ENCODE data around the gene MED23.

MED23 gene, protein sequence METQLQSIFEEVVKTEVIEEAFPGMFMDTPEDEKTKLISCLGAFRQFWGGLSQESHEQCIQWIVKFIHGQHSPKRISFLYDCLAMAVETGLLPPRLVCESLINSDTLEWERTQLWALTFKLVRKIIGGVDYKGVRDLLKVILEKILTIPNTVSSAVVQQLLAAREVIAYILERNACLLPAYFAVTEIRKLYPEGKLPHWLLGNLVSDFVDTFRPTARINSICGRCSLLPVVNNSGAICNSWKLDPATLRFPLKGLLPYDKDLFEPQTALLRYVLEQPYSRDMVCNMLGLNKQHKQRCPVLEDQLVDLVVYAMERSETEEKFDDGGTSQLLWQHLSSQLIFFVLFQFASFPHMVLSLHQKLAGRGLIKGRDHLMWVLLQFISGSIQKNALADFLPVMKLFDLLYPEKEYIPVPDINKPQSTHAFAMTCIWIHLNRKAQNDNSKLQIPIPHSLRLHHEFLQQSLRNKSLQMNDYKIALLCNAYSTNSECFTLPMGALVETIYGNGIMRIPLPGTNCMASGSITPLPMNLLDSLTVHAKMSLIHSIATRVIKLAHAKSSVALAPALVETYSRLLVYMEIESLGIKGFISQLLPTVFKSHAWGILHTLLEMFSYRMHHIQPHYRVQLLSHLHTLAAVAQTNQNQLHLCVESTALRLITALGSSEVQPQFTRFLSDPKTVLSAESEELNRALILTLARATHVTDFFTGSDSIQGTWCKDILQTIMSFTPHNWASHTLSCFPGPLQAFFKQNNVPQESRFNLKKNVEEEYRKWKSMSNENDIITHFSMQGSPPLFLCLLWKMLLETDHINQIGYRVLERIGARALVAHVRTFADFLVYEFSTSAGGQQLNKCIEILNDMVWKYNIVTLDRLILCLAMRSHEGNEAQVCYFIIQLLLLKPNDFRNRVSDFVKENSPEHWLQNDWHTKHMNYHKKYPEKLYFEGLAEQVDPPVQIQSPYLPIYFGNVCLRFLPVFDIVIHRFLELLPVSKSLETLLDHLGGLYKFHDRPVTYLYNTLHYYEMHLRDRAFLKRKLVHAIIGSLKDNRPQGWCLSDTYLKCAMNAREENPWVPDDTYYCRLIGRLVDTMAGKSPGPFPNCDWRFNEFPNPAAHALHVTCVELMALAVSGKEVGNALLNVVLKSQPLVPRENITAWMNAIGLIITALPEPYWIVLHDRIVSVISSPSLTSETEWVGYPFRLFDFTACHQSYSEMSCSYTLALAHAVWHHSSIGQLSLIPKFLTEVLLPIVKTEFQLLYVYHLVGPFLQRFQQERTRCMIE (N-terminal part only)

DNA sequence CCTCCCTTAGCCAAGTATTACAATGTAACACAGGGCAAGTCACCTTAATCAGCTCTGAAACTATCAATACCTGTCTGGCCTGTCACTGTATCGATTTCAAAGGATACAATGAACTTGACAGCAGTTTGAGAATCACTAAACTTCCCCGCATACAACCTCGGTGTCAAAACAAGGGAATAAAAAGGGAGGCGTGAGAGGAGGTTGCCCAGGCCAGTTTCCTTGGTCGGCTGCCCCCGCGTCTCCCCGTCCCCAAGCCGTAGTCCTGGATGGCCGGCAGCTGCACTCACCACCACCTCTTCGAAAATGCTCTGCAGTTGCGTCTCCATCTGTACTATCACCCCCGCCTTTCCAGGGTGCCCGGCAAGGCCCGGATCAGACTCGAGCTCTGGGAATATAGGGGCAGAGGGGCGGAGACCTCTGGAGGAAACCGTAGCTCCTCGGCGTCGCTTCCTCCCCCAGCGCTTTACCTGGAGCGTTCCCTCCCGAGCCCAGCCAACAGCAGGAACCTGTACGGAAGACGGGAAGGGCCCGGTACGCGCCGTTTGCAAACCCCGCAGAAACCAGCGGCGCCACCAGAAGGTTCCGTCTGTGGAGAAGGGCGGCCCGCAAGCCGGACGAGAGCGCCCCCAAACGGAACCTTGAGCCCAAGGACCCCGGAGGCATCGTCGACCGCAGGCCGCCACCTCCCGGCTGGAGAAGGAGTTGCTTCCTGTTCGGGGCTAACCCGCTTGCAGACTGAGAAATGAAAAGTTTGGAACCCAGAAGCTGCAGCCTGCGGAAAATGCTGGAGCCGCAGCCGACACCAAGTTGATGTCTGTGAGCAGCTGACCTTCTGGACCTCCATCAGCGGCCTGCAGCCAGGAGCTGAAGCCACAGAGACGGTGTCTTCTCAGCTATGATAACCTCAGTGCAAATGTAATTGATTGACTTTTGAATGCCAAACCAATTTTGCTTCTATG, at the start of gene MED23:
MED23 (minus strand) TSS at position 519 of the 959 bp plus-strand sequence; CDS start at position 326, 193 bp downstream.
- peak; percentile 88 for DNase-seq (ENCODE audit: low read depth)

DNA sequence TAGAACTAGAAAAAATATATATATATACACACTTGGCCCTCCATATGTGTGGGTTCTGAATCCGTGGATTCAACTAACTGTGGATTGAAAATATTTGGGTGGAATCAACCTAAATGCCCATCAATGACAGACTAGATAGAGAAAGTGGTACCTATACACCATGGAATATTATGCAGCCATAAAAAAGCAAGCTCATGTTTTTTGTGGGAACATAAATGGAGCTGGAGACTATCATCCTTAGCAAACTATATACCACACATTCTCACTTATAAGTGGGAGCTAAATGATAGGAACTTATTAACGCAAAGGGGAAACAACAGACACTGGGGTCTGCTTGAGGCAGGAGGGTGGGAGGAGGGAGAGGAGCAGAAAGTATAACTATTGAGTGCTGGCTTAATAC, 45.1 kb upstream of the MED23 start:
- DNase-seq (ENCODE audit: low read depth): no peak

- no peak for DNase-seq (ENCODE audit: low read depth)
These were observed 41.8 kb upstream of the MED23 start for GRCh38 chr6:131669891-131670290.

DNA sequence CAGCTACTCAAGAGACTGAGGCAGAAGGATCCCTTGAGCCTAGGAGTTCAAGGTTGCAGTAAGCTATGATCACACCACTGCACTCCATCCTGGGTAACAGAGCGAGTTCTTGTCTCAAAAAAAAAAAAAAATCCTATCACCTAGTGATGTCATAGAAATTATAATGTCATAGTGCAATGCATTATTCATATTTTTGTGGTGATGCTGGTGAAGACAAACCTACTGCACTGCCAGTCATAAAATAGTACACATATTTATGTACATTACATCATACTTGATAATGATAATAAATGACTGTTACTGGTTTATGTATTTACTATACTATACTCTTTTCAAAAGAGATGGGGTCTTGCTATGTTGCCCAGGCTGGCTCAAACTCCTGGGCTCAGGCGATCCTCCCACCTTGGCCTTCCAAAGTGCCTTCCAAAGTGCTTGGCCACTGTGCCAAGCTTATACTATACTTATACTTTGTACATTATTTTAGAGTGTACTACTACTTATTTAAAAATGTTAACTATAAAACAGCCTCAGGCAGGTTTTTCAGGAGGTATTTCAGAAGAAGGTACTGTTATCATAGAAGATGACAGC, 35.6 kb upstream of the MED23 start:
- DNase-seq (ENCODE audit: low read depth): no peak

- DNase-seq (ENCODE audit: low read depth): no peak
These were observed 32.2 kb upstream of the MED23 start for GRCh38 chr6:131660195-131660594.

DNA sequence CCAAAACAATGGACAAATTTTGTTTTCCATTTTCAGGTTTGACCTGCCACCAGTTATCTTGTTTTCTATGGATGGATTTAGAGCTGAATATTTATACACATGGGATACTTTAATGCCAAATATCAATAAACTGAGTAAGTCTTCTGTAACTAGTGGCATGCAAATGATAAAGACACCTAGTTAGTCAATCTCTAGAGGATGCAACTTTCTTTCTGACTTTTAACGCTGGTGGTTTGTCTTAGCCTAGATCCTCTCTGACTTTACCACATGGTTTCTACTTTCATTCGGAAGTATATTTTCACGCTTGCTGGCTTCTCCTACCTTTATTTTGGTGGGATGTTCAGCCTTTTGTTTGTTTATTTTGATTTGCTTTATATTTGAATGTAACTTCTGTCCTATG, 30.2 kb upstream of the MED23 start:
- no peak for DNase-seq (ENCODE audit: low read depth)

DNA sequence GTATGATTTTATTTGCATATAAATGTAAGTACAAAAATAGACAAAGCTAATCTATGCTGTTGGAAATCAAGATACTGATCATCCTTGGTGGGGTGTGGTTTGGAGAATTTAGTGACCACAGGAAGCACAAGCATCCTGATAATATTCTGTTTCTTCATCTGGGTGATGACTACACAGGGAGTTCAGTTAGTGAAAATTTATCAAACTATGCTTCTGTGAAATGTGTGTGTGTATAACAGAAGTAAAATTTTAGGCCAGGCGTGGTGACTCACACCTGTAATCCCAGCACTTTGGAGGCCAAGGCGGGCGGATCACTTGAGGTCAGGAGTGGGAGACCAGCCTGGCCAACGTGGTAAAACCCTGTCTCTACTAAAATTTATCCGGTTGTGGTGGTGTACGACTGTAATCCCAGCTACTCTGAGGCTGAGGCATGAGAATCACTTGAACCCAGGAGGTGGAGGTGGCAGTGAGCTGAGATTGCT, 29.6 kb upstream of the MED23 start:
- no peak for DNase-seq (ENCODE audit: low read depth)

DNA sequence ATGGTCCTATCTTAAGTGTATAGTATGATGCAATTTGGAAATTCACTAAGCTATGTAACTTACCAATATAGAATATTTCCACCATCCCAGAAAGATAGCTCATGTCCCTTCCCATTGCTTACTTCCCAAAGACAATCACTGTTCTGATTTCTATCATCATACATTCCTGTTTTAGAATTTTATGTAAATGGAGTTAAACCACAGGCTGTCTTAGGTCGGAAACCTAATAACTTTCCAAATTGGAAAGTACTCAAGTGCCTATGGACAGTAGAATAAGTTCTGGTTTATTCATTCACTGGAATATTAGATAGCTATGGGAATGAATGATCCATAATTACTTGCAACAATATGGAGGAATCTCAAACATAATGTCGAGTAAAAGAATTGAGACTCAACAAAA, 29.2 kb upstream of the MED23 start:
- no peak for DNase-seq (ENCODE audit: low read depth)

- no peak for DNase-seq (ENCODE audit: low read depth)
These were observed 28.6 kb upstream of the MED23 start for GRCh38 chr6:131656667-131657066.

DNA sequence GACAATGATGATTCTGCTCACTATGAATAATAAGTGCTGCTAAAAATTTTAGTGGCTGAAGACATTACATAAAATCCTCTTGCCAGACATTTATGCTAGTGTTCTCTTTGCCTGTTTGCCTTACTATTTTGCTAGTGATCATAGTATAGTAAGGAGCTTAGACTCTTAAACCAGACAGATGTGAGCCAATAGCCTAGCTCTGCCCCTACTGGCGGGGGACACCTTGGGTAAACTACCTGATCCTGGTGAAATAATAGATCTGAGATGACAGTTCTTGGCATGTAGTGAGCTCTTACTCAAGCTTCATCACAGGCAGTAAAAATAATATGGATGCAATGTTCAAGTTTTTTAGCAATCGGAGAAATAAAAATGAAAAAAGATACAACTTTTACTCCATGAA, 27.9 kb upstream of the MED23 start:
- no peak for DNase-seq (ENCODE audit: low read depth)

GRCh38 chr6:131655387-131655786, 27.3 kb upstream of the MED23 start:
- DNase-seq (ENCODE audit: low read depth): no peak

DNA sequence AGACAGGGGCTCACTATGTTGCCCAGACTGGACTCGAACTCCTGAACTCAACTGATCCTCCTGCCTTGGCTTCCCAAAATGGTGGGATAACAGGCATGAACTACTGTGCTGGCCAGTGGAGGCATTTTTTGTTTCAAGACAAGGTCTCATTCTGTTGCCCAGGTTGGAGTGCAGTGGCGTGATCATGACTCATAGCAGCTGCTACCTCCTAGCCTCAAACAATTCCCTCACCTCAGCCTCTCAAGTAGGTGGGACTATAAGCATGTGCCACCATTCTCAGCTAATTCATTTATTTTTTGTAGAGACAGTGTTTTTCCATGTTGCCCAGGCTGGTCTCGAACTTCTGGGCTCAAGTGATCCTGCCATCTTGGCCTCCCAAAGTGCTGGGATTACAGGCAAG, 26.3 kb upstream of the MED23 start:
- no peak for DNase-seq (ENCODE audit: low read depth)

GRCh38 chr6:131652472-131652871, 24.4 kb upstream of the MED23 start:
- no peak for DNase-seq (ENCODE audit: low read depth)

- DNase-seq (ENCODE audit: low read depth): no peak
These were observed 23.7 kb upstream of the MED23 start for GRCh38 chr6:131651782-131652181.

DNA sequence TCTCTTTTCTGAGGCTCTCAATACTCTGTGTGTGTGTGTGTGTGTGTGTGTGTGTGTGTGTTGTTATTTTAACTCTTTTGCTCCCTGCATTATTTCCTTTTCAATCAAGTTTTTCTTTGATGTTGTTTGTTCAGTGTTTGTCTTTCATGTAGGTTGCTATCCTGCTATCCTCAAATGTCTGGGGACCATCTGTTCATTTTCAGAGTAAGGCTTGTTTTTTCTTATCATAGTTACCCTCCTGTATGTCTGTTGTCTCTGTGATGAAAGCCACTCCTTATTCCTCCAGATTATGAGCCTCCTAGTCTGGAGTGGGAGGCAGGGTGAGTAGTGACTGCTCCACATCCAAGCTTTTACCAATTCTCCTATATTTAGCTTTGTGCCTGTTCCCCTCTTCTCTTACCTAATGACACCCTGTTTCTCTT, 18.2 kb upstream of the MED23 start:
- no peak for DNase-seq (ENCODE audit: low read depth)

DNA sequence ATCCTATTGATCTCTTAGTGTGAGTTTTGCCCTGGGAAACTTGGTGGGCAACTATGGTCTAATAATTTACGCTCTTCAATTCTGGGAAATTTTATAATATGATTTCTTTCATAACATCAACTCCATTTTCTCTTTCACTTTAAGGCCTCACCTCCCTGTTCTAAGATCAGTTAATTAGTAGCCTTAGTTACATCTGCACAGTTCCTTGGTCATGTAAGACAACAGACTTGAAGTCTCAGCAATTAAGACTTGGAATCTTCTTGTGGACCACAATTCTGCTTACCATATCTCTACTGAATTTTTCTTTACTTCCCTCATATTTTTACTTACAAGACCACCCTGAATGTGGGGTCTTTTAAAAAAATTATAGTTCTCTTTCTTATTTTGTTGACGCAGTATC, 17.8 kb upstream of the MED23 start:
- no peak for DNase-seq (ENCODE audit: low read depth)

DNA sequence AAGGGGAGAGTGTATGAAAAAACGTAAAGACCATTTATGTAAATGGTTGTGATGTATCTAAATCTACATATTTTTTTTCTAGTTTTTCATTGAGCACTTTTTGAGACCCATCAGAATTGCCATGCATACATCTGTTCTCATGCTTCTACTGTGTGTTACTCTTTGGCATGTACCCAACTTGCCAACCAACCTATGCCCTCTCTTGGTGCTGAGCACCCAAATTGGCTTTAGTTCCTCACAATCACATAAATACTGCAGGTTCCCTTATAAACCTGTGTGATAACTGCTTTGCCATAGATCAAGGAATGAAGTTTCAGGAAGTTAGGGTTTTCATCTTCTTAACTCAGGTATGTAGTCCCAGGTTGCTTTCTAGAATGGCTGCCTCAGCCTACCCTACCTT, 16.9 kb upstream of the MED23 start:
- no peak for DNase-seq (ENCODE audit: low read depth)

GRCh38 chr6:131643855-131644460, 15.9 kb upstream of the MED23 start:
- DNase-seq (ENCODE audit: low read depth): no peak

- no peak for DNase-seq (ENCODE audit: low read depth)
These were observed 15.1 kb upstream of the MED23 start for GRCh38 chr6:131642987-131643611.

- no peak for DNase-seq (ENCODE audit: low read depth)
These were observed 14.5 kb upstream of the MED23 start for GRCh38 chr6:131642565-131642964.

Data from stimulated activated CD4-positive, alpha-beta T cell treated with anti-CD3 and anti-CD28 coated beads, Interleukin-2, amount 100 ng/mL, for 4 hours (primary cell).